NOMO-1 treated with dmso at 0.1 percent for 144 hours (cell line): Measurements from ENCODE around the gene R3HDM4.

ENCODE experiments used
- DNase-seq: peaks from one replicate; lab custom pipeline; 2025; ENCODE audit not compliant: unreplicated experiment; lab: John Stamatoyannopoulos, UW

Gene R3HDM4

DNA sequence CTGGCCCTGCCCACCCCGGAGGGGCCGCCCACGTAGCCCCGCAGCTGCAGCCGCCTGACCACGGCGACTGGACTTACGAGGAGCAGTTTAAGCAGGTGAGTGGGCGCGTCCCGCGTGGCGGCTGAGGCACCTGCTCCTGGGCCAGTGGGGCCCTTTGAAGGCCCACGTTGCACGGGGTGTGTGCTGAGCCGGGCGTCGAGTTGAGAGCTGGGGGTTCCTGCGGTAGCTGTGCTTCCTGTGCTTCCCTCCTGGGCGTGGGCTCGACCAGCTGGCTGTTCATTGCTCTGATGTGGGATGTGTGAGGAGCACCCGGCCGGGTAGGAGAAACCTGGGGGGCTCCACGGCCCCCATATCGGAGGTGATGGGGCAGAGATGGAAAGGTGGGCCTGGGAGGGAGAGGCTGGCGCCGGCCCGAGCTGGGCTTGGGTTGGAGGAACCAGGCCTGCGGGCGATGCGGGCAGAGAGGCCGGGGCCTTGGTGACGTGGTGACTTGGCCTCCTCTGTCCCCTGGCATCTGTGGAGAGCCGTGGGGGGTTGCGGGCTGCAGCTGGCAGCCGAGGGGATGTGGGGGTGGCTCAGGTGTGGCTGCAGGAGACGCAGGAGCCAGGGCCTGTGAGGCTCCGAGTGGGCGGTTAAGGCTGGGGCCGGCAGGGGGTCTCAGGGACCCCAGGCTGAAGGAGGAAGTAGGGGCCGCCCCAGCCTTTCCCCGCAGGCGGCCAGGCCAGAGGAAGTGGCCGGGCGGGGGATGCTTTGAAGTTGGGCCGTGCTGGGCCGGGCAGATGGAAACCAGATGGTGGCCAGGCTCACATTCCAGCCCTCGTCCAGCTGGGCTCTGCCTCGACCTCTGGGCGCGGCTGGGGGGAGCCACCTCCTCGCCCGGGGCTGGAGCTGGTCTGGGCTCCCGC is 19.9 kb upstream of the R3HDM4 start:
- no peak for DNase-seq

DNA sequence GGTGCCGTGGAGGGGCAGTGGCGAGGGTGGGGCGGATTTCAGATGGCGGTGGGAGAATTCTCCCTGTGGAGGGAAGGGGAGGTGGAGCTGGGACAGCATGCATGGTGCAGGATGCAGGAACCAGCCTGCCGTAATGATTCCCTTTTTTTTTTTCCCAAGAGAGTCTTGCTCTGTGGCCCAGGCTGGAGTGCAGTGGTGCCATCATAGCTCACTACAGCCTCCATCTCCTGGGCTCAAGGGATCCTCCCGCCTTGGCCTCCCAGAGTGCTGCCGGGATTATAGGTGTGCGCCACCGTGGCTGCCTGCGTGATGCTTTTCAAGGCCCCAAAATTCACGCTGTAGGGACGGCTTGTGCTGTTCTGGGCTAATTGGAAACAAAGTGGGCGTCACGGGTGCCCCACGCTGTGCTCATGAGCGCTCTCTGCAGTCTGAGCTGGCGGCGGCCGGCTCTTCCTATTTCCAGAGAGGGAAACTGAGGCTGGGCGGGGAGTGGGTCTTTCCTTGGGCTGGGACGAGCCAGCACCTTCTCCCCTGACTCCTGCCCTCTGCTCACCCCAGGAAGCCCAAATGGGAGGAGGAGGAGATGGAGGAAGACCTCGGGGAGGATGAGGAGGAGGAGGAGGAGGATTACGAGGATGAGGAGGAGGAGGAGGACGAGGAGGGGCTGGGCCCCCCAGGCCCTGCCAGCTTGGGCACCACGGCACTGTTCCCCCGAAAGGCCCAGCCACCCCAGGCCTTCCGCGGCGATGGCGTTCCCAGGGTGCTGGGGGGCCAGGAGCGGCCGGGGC is 19.0 kb upstream of the R3HDM4 start:
- no peak for DNase-seq

DNA sequence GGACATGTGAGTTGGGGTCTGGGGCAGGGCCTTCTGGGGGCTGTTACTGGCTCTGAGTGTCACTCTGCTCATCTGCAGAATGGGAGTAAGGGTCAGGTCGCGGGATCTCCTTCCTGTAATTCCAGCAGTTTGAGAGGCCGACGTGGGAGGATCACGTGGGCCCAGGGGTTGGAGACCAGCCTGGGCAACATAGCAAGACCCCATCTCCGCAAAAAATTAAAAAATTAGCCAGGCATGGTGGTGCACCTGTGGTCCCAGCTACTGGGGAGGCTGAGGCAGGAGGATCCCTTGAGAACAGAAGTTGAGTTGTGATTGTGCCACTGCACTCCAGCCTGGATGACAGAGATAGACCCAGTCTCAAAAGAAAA is 16.9 kb upstream of the R3HDM4 start:
- DNase-seq = no peak

DNA sequence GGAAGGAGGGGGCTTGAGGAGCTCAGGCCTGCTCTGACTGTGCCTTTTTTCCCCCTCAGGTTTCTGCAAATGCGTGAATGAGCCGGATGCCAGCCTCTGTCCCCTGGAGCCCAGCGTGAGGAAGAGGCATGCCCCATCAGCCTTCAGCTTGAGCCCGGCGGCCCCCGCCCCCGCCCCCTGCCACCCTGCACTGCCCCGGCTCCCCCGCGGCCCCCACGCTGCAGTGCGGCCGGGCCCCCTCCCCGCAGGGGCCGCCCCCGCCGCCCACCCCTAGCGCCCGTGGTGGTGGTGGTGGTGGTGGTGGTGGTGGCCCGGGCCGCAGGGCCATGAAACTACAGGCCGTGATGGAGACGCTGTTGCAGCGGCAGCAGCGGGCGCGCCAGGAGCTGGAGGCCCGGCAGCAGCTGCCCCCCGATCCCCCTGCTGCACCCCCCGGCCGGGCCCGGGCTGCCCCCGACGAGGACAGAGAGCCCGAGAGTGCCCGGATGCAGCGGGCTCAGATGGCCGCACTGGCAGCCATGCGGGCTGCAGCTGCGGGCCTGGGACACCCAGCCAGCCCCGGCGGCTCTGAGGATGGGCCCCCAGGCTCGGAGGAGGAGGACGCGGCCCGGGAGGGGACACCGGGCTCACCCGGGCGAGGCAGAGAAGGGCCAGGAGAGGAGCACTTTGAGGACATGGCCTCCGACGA is 16.3 kb upstream of the R3HDM4 start:
- DNase-seq = no peak

DNA sequence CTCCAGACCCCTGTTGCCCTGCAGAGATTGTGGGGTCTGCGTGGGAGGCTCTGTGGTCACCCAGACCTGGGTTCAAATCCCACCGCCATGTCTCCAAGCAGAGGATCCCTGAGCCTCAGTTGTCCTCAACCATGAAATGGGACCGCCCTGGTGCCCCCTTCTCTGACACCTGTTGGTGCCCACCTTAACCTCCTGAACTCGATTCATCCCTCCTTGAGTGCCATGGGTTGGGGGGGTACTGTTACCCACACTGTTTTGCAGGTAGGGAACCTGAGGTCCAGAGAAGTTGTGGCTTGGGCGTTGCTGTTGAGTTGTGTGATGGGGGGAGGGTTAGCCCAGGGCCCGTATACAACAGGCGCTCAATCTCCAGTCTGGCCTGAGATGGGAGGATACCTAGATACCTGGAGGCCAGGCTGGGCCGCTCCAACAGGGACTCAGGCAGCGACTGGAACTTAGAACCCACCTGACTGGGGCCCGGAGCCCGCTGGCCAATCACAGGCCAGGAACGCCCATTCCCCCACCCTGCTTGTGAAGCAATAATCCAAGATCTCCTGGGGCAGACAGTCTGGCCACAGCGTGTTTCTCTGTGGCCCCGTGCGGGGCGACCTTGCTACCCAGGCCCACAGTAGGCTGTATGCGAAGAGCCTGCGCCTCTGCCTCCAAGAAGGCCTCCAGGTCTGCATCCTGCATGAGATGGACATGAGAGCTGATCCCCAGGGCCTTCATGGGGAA is 15.6 kb upstream of the R3HDM4 start:
- DNase-seq = peak; percentile 51

DNA sequence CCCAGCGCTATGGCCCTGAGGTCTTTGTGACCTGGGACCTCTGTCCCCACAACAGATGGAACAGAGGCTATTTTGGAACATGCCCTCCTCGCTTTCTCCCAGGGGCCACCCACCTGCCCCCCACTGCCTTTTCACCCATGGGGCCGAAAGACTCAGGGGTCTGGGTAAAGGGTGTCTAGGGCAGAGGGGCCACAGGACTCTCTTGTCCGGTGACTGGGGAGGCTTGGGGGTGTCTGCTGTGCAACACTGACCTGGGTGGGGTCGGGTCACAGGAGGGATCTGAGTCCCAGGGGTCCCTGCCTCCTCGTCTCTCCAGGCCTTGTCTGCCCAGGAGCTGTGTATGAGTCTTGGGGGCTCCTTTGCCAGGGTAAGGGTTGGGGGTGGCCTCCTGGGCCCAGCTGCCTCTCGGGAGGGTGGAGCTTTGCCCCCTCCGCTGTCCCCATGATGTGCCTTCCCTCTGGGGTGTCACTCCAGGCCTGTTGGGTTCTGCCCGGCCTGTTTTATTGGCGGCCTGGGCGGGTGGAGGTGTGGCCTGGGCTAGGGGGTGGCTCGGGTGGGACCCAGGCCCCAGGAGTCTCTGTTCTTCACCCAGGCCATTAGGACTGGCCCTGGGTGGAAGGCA is 14.9 kb upstream of the R3HDM4 start:
- DNase-seq = no peak

DNA sequence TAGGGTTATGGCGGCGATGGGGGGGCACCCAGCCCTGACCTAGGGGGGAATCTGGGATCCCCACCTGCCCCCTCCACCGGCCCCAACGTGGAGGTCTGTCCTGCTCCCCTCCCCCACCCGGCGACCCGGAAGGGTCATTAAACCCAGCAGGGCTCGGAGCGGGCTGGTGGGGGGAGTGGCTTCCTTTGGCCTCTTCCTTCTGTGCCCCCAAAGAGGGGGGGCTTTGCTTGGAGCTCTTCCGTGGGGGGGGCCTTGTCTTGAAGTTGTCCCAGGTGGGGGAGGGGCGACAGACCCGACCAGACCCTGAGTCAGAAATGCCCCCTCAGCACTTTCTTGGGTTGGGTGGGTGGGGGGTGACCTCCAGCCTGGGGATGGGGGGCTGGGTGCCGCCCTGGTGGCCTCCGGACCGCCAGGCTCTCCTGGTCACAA is 14.3 kb upstream of the R3HDM4 start:
- no peak for DNase-seq

DNA sequence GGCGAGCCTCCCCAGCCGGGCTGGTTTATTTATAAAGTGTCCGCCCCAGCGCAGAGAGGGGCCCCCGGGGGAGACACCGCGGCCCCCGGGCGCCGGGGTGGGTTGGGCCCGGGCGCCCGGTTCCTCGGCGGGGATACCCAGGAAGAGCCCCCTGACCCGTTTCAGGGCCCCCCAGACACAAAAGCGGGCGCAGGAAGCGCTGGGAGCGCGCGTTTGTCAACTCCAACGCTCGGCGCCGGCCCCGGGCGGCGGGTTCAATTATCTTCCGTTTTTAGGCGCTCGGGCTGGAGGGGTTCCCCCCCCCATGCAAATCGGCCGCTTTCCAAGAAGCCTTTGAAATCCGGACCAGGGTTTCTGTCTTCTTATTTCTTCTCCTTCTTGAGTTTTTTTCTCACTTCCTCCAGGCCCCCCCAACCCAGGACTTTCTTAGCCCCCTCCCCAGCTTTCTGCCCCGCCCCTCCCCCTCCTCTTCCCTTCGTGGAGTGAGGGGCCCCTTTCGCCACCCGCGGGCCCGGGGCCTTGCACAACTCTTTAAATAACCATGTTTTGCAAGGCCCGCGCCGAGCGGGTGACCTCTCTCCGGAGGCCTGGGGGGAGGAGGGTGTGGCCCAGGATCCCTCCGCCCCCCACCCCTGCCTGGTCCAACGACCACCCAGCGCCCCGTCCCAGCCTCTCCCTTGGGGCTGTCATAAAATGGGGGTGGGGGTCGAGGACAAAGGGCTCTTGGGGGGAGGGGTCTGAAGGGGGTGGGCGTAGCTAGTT is 13.8 kb upstream of the R3HDM4 start:
- peak; percentile 93 for DNase-seq

DNA sequence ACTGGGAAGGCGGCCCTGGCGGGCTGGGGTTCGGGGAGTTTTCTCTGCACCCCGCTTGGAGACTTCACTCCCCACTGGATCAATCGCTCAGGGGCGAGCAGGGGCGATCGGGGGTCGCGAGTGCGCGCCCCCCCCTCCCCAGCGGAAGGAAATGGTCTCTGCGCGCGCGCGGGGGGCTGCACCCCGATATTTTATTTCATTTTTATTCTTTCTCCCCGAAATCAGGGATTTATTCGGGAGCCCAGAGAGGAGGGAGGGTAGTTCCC is 13.2 kb upstream of the R3HDM4 start:
- DNase-seq = no peak

DNA sequence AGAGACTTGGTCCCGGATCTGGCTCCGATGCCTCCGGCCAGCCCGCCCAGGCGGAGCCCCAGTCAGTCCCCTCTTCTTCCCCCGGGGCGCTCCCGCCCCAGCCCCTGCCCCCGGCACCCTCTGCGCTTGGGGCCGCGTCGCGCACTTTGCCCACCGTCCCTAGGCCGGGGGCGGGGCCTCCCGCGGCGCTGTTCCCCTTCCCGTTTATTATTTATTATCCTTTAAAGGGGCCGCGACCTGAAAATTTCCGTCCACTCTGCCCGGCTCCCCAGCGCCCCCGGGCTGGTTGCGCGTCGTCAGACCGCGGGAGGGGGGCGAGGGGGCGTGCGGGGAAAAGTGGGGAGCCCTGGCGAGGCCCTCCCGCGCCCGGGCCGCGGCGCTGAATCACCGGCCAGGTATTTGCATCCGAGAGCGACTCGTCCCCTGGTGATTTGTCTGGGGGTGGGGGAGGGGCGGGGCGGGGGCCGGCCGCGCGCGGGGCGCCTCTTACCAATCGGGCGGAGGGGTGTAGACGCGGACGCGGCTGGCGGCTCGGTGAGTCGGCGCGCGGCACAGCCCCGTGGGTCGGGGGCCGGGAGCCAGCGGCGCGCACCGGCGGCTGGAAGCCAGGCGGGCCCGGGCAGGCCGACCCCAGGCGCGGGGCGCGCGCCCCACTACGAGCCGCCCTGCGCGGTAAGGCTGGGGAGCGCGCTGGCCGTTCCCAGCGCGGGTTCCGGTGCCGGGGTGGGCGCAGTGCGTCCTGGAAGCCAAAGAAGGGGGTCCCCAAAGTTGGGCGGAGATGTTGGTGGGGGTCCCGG is 12.7 kb upstream of the R3HDM4 start, which contains the start of gene ARID3A:
TSS of gene ARID3A (plus strand) at position 510 of the 797 bp plus-strand sequence. CDS start 3,494 bp downstream, outside the sequence.
- DNase-seq = peak; percentile 79

DNA sequence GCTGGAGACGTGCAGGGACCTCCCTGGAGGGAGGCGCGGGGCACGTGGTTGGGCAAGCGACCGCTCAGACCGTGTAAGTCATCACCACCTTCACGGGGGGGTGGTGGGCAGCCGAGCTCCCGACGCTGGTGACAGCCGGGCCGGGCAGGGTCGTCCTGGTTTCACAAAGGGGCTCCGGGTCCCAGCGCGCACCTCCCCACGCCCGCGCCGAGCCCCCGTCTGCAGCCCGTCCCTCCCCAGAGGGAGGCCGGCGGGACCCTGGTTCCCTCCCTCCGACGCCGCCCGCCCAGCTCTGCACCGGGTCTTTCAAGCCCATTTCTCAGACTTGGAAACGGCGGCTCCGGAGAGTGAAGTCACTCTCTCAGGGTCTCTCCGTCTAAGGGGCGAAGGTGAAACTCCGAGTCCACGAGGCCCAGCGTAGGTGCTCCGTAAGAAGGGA is 12.1 kb upstream of the R3HDM4 start:
- peak; percentile 36 for DNase-seq

DNA sequence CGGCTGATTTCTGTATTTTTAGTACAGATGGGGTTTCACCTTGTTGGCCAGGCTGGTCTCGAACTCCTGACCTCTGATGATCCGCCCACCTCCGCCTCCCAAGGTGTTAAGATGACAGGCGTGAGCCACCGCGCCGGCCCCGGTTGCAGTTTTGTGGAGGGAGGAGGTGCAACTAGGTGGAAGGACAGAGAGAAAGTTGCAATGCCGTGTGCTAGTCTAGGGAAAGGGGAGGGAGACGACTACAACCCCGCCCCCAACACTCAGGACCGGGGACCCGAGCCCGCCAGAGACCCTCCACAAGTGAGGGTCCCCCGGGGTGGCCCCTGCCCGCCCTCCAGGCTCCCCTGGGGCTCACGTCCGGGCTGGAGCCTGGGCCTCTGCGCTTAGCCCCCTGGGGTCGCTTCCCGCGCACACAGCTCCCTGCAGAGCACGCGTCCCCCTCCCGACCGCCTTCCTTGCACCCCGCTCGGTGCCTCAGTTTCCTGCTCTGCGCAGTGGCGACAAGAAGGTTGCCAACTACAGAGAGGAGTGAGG is 11.6 kb upstream of the R3HDM4 start:
- DNase-seq = no peak

DNA sequence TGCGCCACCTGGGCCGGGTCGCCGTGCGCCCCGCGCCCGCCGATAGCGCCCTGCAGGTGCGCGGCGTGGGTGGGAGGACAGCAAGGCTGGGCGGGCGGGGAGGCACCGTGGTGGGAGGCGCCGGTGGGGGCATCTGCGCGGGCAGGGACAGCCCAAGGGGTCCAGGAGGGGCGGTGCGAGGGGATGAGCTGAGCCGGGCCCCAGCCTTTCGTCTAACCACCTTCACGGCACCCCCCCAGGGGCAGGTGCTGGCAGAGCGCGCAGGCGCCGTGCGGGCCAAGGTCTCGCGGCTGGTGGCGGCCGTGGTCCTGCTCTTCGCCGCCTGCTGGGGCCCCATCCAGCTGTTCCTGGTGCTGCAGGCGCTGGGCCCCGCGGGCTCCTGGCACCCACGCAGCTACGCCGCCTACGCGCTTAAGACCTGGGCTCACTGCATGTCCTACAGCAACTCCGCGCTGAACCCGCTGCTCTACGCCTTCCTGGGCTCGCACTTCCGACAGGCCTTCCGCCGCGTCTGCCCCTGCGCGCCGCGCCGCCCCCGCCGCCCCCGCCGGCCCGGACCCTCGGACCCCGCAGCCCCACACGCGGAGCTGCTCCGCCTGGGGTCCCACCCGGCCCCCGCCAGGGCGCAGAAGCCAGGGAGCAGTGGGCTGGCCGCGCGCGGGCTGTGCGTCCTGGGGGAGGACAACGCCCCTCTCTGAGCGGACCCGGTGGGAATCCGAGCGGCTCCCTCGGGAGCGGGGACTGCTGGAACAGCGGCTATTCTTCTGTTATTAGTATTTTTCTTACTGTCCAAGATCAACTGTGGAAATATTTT is 7.2 kb upstream of the R3HDM4 start:
- no peak for DNase-seq

DNA sequence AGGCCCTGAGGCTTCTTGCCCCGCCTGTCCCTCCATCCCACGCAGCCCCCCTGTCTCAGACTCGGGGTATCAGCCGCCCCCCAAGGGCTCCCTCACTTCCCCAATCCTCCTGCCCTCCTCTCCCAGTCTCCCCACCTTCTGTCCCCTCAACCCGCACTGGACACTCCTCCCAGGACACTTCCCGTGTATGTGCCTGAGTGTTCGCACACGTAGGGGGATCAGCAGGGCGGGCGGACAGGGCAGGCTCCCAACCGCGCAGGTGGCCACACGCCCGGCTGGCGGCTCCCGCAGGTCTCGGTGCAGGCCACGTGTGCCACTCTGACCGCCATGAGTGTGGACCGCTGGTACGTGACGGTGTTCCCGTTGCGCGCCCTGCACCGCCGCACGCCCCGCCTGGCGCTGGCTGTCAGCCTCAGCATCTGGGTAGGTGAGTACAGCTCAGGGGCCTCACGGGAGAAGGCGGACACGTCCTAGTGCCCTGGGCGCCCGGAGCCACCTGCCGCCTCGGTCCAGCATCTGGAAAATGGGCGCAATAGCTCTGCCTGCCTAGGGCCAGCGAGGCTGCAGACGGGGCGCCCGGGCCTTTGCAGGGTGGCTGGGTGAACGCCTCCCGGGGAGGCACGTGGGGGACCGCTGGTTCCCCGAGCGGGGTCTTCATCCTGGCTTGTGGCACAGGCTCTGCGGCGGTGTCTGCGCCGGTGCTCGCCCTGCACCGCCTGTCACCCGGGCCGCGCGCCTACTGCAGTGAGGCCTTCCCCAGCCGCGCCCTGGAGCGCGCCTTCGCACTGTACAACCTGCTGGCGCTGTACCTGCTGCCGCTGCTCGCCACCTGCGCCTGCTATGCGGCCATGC is 6.4 kb upstream of the R3HDM4 start:
- DNase-seq = no peak

DNA sequence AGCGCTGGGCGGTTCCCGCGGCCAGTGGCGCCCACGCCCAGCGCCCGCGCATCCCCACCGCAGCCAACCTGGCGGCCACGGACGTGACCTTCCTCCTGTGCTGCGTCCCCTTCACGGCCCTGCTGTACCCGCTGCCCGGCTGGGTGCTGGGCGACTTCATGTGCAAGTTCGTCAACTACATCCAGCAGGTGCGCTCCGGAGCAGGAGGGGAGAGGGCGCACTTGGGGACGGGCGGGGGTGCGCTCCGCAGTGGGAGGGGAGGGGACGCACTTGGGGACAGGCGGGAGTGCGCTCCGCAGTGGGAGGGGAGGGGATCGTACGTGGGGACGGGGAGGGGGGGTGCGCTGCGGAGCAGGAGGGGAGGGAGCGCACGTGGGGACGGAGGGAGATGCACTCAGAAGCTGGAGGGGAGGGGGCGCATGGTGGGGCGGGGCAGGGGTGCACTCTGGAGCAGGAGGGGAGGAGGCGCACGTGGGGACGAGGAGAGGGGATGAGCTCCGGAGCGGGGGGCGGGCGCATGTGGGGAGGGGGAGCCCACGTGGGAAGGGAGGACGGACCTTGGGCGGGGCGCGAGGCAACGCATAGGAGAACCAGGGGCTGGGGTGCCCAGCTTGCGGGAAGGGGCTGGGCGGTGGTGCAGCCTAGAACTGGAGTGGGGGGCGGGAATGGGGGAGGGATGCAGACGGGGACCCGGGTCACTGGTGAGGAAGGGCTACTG is 5.6 kb upstream of the R3HDM4 start:
- no peak for DNase-seq

DNA sequence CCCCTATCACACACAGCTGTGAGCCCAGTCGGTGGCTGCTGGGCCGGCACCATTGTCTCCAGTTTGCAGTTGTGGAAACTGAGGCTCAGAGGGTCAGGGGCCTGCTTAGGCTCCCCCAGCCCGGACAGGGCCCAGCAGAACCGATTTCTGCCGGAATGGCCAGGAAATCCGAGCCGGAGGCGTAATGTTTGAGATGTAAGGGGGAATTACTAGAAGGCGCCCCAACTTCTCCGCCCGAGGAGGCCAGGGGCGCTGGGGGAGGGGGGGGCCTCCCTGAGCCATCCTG is 5.1 kb upstream of the R3HDM4 start:
- DNase-seq = no peak
